ENCODE data around the gene SPOCK1.

DNA sequence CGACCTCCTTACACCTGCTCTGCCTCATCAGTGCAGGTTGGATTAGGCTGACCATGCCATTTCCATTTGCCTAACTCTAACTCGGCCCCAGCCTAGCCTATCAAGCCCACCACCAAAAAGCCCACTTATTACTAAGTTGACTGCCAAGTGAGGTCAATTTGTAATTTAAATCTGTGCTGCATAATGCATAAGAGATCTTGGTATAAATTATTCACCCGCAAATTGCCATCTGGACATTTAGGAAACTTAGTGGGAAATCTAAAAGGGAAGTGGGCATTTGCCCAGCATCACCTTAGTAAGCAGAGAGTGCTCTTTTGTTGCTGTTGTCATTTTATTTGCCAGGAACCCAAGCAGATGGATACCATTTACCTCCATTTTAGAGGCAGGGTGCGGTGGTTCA, 143.0 kb downstream of the SPOCK1 start:
- TF ChIP-seq, protein P1, sequence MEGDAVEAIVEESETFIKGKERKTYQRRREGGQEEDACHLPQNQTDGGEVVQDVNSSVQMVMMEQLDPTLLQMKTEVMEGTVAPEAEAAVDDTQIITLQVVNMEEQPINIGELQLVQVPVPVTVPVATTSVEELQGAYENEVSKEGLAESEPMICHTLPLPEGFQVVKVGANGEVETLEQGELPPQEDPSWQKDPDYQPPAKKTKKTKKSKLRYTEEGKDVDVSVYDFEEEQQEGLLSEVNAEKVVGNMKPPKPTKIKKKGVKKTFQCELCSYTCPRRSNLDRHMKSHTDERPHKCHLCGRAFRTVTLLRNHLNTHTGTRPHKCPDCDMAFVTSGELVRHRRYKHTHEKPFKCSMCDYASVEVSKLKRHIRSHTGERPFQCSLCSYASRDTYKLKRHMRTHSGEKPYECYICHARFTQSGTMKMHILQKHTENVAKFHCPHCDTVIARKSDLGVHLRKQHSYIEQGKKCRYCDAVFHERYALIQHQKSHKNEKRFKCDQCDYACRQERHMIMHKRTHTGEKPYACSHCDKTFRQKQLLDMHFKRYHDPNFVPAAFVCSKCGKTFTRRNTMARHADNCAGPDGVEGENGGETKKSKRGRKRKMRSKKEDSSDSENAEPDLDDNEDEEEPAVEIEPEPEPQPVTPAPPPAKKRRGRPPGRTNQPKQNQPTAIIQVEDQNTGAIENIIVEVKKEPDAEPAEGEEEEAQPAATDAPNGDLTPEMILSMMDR (IDR thresholded peaks at IDR 0.05; ENCODE audit: poor library complexity) = no peak
- no peak for TF ChIP-seq EZH2 (IDR thresholded peaks at IDR 0.05; ENCODE audit: borderline replicate concordance)
- no peak for TF ChIP-seq EZH2phosphoT487 (IDR thresholded peaks at IDR 0.05; ENCODE audit: low read depth, severe bottlenecking, unreplicated experiment)

All from hepatocyte (in vitro differentiated cells).